Measurements from ENCODE around the gene GALNT13. TPM values are rescaled to one million over a fixed set of nuclear protein-coding genes. Genes with fewer than 3 reads are reported as not detected.
"Not testable (repeated sequence)": the region's sequence is repeated elsewhere in the genome, so short reads cannot be mapped to it uniquely, and the experiment has no call there.

GALNT13 gene
- total RNA-seq, 1 donor from 2014 or later: 7.2 TPM

DNA sequence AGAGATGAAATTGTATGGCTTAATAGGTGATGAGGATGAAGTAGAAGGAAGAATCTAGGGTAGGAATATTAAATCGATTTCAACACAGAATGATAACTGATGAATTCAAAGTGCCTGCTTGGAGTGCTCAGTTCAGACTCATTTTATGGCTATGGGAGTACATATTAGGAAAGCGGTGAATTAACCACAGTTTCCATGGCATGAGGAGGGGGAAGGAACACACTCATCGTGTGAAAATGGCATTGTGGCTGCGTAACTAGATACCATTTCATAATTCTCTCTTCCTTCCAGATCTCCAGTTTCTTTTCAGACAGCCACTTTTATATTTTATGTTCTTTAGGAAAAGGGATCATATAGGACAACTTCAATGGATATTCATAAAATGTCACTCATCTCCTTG is 594.5 kb downstream of the GALNT13 start:
- H3K9me3 Mint-ChIP-seq (ENCODE audit: low read depth): no peaks in the 10 kb centered on the region
- no peaks in the 10 kb centered on the region for H3K27me3 Mint-ChIP-seq
- H3K4me1 Mint-ChIP-seq (ENCODE audit: low read depth): no peaks in the 10 kb centered on the region
- no peak overlapping the region for H3K27ac Mint-ChIP-seq
- no peak for DNase-seq (ENCODE audit: low spot score, unreplicated experiment)
- no peak for TF ChIP-seq CTCF (IDR thresholded peaks at IDR 0.05; ENCODE audit: unreplicated experiment)
- no peaks in the 10 kb centered on the region for H3K36me3 Mint-ChIP-seq (ENCODE audit: insufficient read depth)
- H3K4me3 Mint-ChIP-seq (ENCODE audit: low read depth): no peak overlapping the region

DNA sequence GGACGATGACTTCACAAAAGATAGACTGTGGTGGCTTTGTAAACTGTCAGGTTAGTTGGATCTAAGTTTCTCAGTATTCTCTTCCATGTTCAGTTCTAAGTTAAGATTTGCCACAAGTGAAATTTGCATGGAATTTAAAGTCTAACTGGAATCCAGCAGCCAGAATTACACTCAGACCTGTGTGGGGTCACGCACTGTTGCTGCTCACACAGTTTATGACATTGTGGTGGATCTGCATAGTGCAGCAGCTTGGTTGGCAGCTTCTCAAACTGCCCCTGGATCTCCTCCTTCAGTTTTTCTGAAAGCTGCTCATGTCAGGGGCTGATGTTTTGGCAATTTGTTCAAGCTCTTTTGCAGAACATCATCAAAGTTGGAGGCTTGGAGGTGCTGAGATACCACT is 598.7 kb downstream of the GALNT13 start:
- no peak for TF ChIP-seq CTCF (IDR thresholded peaks at IDR 0.05; ENCODE audit: unreplicated experiment)
- Mint-ChIP-seq H3K36me3 (ENCODE audit: insufficient read depth) (no peaks in the 10 kb centered on the region), H3K4me3 (ENCODE audit: low read depth) (no peak overlapping the region), H3K27ac (no peak overlapping the region), H3K4me1 (ENCODE audit: low read depth) (no peaks in the 10 kb centered on the region), H3K27me3 (no peaks in the 10 kb centered on the region), H3K9me3 (ENCODE audit: low read depth) (no peaks in the 10 kb centered on the region)
- no peak for DNase-seq (ENCODE audit: low spot score, unreplicated experiment)

DNA sequence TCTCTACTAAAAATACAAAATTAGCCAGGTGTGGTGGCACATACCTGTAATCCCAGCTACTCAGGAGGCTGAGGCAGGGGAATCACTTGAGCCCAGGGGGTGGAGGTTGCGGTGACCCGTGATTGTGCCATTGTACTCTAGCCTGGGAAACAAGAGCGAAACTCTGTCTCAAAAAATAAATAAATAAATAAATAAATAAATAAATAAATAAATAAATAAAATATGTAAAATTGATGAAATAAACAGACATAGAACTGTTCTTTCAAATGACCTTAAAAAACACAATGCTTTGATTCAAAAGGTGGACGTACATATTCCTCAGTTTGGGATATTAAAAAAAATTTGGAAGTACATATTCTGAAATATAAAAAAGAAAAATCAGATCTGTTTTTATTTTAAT is 599.8 kb downstream of the GALNT13 start:
- not testable (repeated sequence) for H3K27me3 Mint-ChIP-seq; H3K4me3 Mint-ChIP-seq (ENCODE audit: low read depth); H3K4me1 Mint-ChIP-seq (ENCODE audit: low read depth); DNase-seq (ENCODE audit: low spot score, unreplicated experiment); H3K27ac Mint-ChIP-seq; H3K9me3 Mint-ChIP-seq (ENCODE audit: low read depth); H3K36me3 Mint-ChIP-seq (ENCODE audit: insufficient read depth)

DNA sequence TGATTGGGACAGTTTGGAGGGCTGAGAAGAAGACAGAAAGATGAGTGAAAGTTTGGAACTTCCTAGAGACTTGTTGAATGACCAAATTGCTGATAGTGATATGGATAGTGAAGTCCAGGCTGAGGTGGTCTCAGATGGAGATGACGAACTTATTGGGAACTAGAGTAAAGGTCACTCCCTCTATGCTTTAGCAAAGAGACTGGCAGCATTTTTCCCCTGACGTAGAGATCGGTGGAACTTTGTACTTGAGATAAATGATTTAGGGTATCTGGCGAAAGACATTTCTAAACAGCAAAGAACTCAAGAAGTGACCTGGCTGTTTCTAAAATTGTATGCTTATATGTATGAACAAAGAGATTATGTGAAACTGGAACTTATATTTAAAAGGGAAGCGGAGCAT is 605.6 kb downstream of the GALNT13 start:
- no peak for TF ChIP-seq CTCF (IDR thresholded peaks at IDR 0.05; ENCODE audit: unreplicated experiment)
- DNase-seq (ENCODE audit: low spot score, unreplicated experiment): no peak
- Mint-ChIP-seq H3K27ac (no peak overlapping the region), H3K27me3 (no peaks in the 10 kb centered on the region), H3K36me3 (ENCODE audit: insufficient read depth) (no peaks in the 10 kb centered on the region), H3K4me1 (ENCODE audit: low read depth) (peaks cover 8% of the 10 kb centered on the region), H3K9me3 (ENCODE audit: low read depth) (no peaks in the 10 kb centered on the region), H3K4me3 (ENCODE audit: low read depth) (no peak overlapping the region)

DNA sequence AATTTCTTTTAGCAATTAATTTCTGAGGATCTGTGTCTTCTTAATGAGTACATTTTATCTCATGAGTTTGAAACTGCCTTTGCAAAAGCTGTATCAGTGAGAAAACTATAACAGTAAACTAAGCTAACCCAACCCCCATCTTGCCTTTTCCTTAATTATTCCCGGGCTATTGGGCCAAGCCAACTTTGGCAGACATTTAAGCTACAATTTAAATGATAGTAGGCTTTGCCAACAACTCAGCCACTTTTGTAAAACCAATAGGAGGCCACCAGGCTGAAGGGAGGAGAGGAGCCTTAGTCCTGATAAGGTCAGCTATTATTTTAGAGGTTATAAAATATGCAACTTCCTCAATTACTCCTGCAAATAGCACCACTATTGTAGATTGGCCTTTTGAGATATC is 608.8 kb downstream of the GALNT13 start:
- Mint-ChIP-seq H3K36me3 (ENCODE audit: insufficient read depth) (no peaks in the 10 kb centered on the region), H3K27ac (no peak overlapping the region), H3K9me3 (ENCODE audit: low read depth) (no peaks in the 10 kb centered on the region), H3K4me1 (ENCODE audit: low read depth) (peaks cover 28% of the 10 kb centered on the region), H3K27me3 (no peaks in the 10 kb centered on the region), H3K4me3 (ENCODE audit: low read depth) (no peak overlapping the region)
- DNase-seq (ENCODE audit: low spot score, unreplicated experiment): no peak
- no peak for TF ChIP-seq CTCF (IDR thresholded peaks at IDR 0.05; ENCODE audit: unreplicated experiment)

DNA sequence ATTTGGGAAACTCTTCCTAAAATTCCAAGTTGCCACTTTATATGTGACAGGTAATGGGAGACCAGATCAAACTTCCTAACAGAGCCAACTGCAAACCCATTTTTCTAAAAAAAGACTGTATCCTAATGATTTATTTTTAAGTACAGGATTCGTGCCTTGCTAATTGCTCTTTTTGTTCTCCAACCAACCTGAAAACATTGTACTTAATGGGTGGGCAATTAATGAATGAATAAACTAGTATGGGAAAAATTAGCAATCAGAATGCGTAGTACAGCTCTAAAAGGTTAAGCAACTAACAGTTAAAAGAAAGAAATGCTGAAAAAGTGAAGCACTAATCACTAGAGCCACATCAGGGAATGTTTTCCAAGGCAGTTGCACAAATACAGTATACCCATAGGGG is 609.6 kb downstream of the GALNT13 start:
- DNase-seq (ENCODE audit: low spot score, unreplicated experiment): no peak
- Mint-ChIP-seq H3K27ac (no peak overlapping the region), H3K36me3 (ENCODE audit: insufficient read depth) (no peaks in the 10 kb centered on the region)

More for the DNA sequence above, 609.6 kb downstream of the GALNT13 start:
- H3K9me3 Mint-ChIP-seq (ENCODE audit: low read depth): no peaks in the 10 kb centered on the region
- peaks cover 29% of the 10 kb centered on the region for H3K4me1 Mint-ChIP-seq (ENCODE audit: low read depth)
- no peaks in the 10 kb centered on the region for H3K27me3 Mint-ChIP-seq
- H3K4me3 Mint-ChIP-seq (ENCODE audit: low read depth): no peak overlapping the region
- TF ChIP-seq CTCF (IDR thresholded peaks at IDR 0.05; ENCODE audit: unreplicated experiment): no peak

Data from progenitor cell of endocrine pancreas (in vitro differentiated cells).